Mucosa of descending colon (tissue), 3 donors: Measurements from ENCODE around the gene CD72. TPM values are rescaled to one million over a fixed set of nuclear protein-coding genes. Genes with fewer than 3 reads are reported as not detected.

Source experiments
- ATAC-seq: fragments of 200-7000 bp; cut with Tn5 transposase; one replicate; pipeline ENCODE4 v1.9.1; 2020; ENCODE audit warnings: mild to moderate bottlenecking, moderate library complexity
- DNase-seq, 3 donors: peaks; one replicate each; pipeline ENCODE4 v3.0.0-alpha.2; 2020
- H3K36me3 ChIP-seq: fragments of 200-600 bp; one replicate; pipeline ENCODE4 v1.8.0; 2021; ENCODE audit warnings: low read depth, mild to moderate bottlenecking
- H3K4me1 ChIP-seq: fragments of 200-600 bp; one replicate; pipeline ENCODE4 v1.8.0; 2021; ENCODE audit warnings: low read depth, mild to moderate bottlenecking
- H3K4me3 ChIP-seq: fragments of 200-600 bp; one replicate; pipeline ENCODE4 v1.8.0; 2021; ENCODE audit warnings: mild to moderate bottlenecking
- H3K9me3 ChIP-seq: fragments of 200-600 bp; one replicate; pipeline ENCODE4 v1.8.0; 2021; ENCODE audit warnings: mild to moderate bottlenecking
- CTCF ChIP-seq: fragments of 200-600 bp; IDR thresholded peaks from one replicate; pipeline ENCODE4 v1.8.0; 2022; ENCODE audit warnings: antibody characterized with exemption, mild to moderate bottlenecking
- intact Hi-C, 2 donors: fragments of 100-400 bp; cut with DNase I in 1 of 2; cut with micrococcal nuclease in 1 of 2; formaldehyde crosslinking; loops; one replicate each; pipeline versions ENCODE4 v1.11.0 to v1.11.1; 2022; cut with DNase I, micrococcal nuclease
- total RNA-seq, 3 donors: library from RNA; stranded (reverse); fragmentation: NEBNext Ultra II Directional in 2 of 3; extraction: Animal tissue kit (Norgen Biotek cat#: 25700) in 2 of 3; gene quantifications; one replicate each; pipeline versions ENCODE4 v1.2.1 to v1.2.4, GENCODE V29; 2021 to 2023
- donor health status: DM: no; HTN: no; CAD: no; lungs with moderate emphysema.
- donor health status: DM: no; HTN: no; CAD: no.
- donor health status: DM: no; HTN: yes; CAD: no.

The CD72 gene
- total RNA-seq, 3 donors from 2014 or later: 1.6 to 3.0 (median 1.6) TPM

GRCh38 chr9:35606726-35607125, 11.5 kb downstream of the CD72 start:
- intact Hi-C loops: no loop called here
- no peak for DNase-seq
- Histone ChIP-seq H3K9me3 (no peaks in the 10 kb centered on the region), H3K4me3 (no peak overlapping the region), H3K4me1 (peaks cover 20% of the 10 kb centered on the region), H3K36me3 (peaks cover 17% of the 10 kb centered on the region)
- ATAC-seq: no peak
- TF ChIP-seq CTCF: no peak

- H3K4me3 ChIP-seq: peak overlapping the region; percentile 78
These were observed 12.1 kb downstream of the CD72 start for GRCh38 chr9:35606138-35606504.

GRCh38 chr9:35605351-35606137, 12.7 kb downstream of the CD72 start:
- peak overlapping the region; percentile 78 for H3K4me3 ChIP-seq
- DNase-seq (peak; percentile 54 to 75 (median 63)), ATAC-seq (peak; percentile 2)
- peaks cover 20% of the 10 kb centered on the region for H3K4me1 ChIP-seq
- TF ChIP-seq CTCF: no peak
- peaks cover 17% of the 10 kb centered on the region for H3K36me3 ChIP-seq
- no peaks in the 10 kb centered on the region for H3K9me3 ChIP-seq
- intact Hi-C loops: no loop called here

More at GRCh38 chr9:35606138-35606504, 12.1 kb downstream of the CD72 start:
- no peak for ATAC-seq
- peaks cover 17% of the 10 kb centered on the region for H3K36me3 ChIP-seq
- peaks cover 20% of the 10 kb centered on the region for H3K4me1 ChIP-seq
- no peak for TF ChIP-seq CTCF
- DNase-seq: no peak
- no peaks in the 10 kb centered on the region for H3K9me3 ChIP-seq
- intact Hi-C loops: no loop called here

GRCh38 chr9:35604578-35605350, 13.4 kb downstream of the CD72 start, which contains the start of gene TESK1:
Gene TESK1 (plus strand): TSS chr9:35605262. CDS start chr9:35605620, 358 bp downstream.
- no peak for TF ChIP-seq CTCF
- Histone ChIP-seq H3K4me3 (peak within 1 kb of the TSS; percentile 78), H3K9me3 (no peaks in the 10 kb centered on the region), H3K4me1 (peaks cover 20% of the 10 kb centered on the region), H3K36me3 (peaks cover 15% of the 10 kb centered on the region)
- peak; percentile 76 for ATAC-seq
- DNase-seq: peak; percentile 85 to 92 (median 90)
- intact Hi-C loops: no loop called here

- no peaks in the 10 kb centered on the region for H3K9me3 ChIP-seq
- peaks cover 22% of the 10 kb centered on the region for H3K4me1 ChIP-seq
- ATAC-seq: peak; percentile 92
- TF ChIP-seq CTCF: peak; percentile 91
- H3K4me3 ChIP-seq: peak overlapping the region; percentile 78
- intact Hi-C loops: no loop called here
- H3K36me3 ChIP-seq: peaks cover 8% of the 10 kb centered on the region
- DNase-seq: peak; percentile 99 to 100 (median 99)
These were observed 14.1 kb downstream of the CD72 start for GRCh38 chr9:35603986-35604577.
